ENCODE results near the gene FZD4. TPM values are rescaled to one million over a fixed set of nuclear protein-coding genes. Genes with fewer than 3 reads are reported as not detected.
"Not testable (repeated sequence)": the region's sequence is repeated elsewhere in the genome, so short reads cannot be mapped to it uniquely, and the experiment has no call there.

FZD4 gene
- total RNA-seq, 2 experiments from 2014 or later: 0.17 TPM; not detected in 1

DNA sequence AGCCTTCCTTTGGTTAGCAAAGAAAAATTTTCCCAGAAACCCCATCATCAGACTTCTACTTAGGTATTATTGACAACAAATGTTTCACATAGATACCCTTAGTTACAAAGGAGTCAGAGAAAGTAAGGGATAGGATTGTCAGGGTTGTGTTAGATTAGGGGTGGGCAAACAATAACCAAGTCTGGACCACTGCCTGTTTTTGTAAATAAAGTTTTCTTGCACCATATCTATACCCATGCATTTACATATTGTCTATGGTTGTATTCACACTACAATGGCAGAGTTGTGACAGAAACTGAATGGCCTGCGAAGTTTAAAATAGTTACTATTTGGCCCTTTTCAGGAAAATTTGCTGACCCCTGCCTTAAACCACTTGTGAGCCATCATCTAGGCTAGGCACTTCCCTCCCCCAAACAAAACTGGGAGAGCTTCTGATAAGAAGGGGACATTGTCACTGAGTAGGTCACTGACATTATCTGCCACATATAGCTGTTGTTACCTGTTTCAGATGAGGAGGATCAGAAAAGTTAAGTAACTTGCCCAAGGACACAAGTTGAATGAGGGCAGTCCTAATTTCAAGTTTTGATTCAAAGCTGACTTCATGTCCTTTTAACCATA is 41.9 kb upstream of the FZD4 start:
- Histone ChIP-seq H3K36me3 (ENCODE audit: insufficient read depth, low read length) (no peaks in the 10 kb centered on the region), H3K79me2 (ENCODE audit: insufficient read depth, low read depth, low read length) (no peaks in the 10 kb centered on the region), H3K27ac (ENCODE audit: low read depth, low read length, poor library complexity, severe bottlenecking) (no peak overlapping the region), H3K9me2 (ENCODE audit: insufficient read depth, low read length) (no peaks in the 10 kb centered on the region), H4K20me1 (ENCODE audit: insufficient read depth, low read length) (no peaks in the 10 kb centered on the region), H3K4me2 (ENCODE audit: low read length) (no peak overlapping the region), H2AFZ (ENCODE audit: low read length) (no peak overlapping the region), H3K9me3 (ENCODE audit: low read length) (no peaks in the 10 kb centered on the region), H3K4me1 (ENCODE audit: insufficient read depth, low read length, poor library complexity, severe bottlenecking) (no peaks in the 10 kb centered on the region), H3K4me3 (ENCODE audit: low read depth, low read length, poor library complexity, severe bottlenecking) (no peak overlapping the region)
- ChIA-PET CTCF (ENCODE audit: unreplicated experiment) (no interaction called here), POLR2A (interaction anchor here (0.7 to 0.9 kb wide), 2 partner anchors 25 to 41 kb away, joined by 3 read pairs; no protein-coding TSS in a partner anchor)
- no TSS peak for BruUV-seq (replicated peaks)
- TF ChIP-seq EZH2phosphoT487 (IDR thresholded peaks at IDR 0.05; ENCODE audit: borderline replicate concordance, low read depth, low read length): no peak
- no peak for DNase-seq (ENCODE audit: low spot score)
- intact Hi-C loops (cut with micrococcal nuclease; ENCODE audit: unreplicated experiment): no loop called here

DNA sequence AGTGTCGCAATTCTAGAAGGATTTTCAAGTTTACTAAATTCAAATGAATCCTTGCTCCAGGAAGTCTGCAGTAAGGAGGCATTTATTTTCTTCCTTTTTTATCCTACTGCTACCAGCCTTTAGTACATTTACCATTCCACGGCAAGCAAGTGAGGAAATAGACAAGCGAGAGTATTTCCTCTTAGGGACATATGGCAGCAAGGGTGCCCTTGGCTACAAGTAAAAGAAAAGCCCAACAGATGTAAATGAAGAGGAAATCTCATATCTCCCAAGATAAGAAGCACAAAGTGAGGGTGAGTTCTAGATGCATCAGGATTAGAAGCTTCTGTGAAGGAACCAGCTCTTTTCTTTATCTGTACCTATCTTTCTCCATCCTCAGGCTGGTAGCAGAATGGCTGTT is 37.8 kb upstream of the FZD4 start:
- no peak overlapping the region for H3K27ac ChIP-seq (ENCODE audit: low read depth, low read length, poor library complexity, severe bottlenecking)
- H2AFZ ChIP-seq (ENCODE audit: low read length): no peak overlapping the region
- TF ChIP-seq, protein P1, sequence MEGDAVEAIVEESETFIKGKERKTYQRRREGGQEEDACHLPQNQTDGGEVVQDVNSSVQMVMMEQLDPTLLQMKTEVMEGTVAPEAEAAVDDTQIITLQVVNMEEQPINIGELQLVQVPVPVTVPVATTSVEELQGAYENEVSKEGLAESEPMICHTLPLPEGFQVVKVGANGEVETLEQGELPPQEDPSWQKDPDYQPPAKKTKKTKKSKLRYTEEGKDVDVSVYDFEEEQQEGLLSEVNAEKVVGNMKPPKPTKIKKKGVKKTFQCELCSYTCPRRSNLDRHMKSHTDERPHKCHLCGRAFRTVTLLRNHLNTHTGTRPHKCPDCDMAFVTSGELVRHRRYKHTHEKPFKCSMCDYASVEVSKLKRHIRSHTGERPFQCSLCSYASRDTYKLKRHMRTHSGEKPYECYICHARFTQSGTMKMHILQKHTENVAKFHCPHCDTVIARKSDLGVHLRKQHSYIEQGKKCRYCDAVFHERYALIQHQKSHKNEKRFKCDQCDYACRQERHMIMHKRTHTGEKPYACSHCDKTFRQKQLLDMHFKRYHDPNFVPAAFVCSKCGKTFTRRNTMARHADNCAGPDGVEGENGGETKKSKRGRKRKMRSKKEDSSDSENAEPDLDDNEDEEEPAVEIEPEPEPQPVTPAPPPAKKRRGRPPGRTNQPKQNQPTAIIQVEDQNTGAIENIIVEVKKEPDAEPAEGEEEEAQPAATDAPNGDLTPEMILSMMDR (conservative IDR thresholded peaks at IDR 0.05; ENCODE audit: low read length): no peak
- no peak for TF ChIP-seq EZH2phosphoT487 (IDR thresholded peaks at IDR 0.05; ENCODE audit: borderline replicate concordance, low read depth, low read length)
- no peak overlapping the region for H3K4me2 ChIP-seq (ENCODE audit: low read length)
- no TSS peak for BruUV-seq (replicated peaks)
- H3K4me1 ChIP-seq (ENCODE audit: insufficient read depth, low read length, poor library complexity, severe bottlenecking): no peaks in the 10 kb centered on the region
- no peak overlapping the region for H3K4me3 ChIP-seq (ENCODE audit: low read depth, low read length, poor library complexity, severe bottlenecking)
- H3K36me3 ChIP-seq (ENCODE audit: insufficient read depth, low read length): no peaks in the 10 kb centered on the region
- intact Hi-C loops (cut with micrococcal nuclease; ENCODE audit: unreplicated experiment): loop anchor here (5.0 kb wide), 1 partner anchor 299 kb away; no protein-coding TSS in a partner anchor
- no peaks in the 10 kb centered on the region for H3K9me3 ChIP-seq (ENCODE audit: low read length)
- no peak for DNase-seq (ENCODE audit: low spot score)
- H3K79me2 ChIP-seq (ENCODE audit: insufficient read depth, low read depth, low read length): no peaks in the 10 kb centered on the region
- H4K20me1 ChIP-seq (ENCODE audit: insufficient read depth, low read length): no peaks in the 10 kb centered on the region
- H3K9me2 ChIP-seq (ENCODE audit: insufficient read depth, low read length): no peaks in the 10 kb centered on the region
- ChIA-PET POLR2A (interaction anchor here (1.6 to 1.7 kb wide), 2 partner anchors 232 to 312 kb away, joined by 4 to 5 read pairs; no protein-coding TSS in a partner anchor), CTCF (ENCODE audit: unreplicated experiment) (no interaction called here)

DNA sequence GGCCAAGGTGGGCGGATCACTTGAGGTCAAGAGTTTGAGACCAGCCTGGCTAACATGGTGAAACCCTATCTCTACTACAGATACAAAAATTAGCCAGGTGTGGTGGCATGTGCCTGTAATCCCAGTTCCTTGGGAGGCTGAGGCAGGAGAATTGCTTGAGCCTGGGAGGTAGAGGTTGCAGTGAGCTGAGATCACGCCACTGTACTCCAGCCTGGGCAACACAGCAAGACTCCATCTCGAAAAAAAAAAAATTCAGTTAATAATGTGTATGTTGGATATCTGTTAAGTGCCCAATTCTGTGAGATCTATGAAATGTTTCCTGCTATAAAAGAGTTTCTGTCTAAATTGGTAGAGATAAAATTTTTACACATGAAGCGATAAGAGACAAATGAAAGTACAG is 37.1 kb upstream of the FZD4 start:
- BruUV-seq (replicated peaks); H3K79me2 ChIP-seq (ENCODE audit: insufficient read depth, low read depth, low read length); H3K4me2 ChIP-seq (ENCODE audit: low read length); H3K9me3 ChIP-seq (ENCODE audit: low read length); POLR2A ChIA-PET; H4K20me1 ChIP-seq (ENCODE audit: insufficient read depth, low read length); H3K36me3 ChIP-seq (ENCODE audit: insufficient read depth, low read length); H3K4me1 ChIP-seq (ENCODE audit: insufficient read depth, low read length, poor library complexity, severe bottlenecking); H3K4me3 ChIP-seq (ENCODE audit: low read depth, low read length, poor library complexity, severe bottlenecking); H3K27ac ChIP-seq (ENCODE audit: low read depth, low read length, poor library complexity, severe bottlenecking); CTCF ChIA-PET (ENCODE audit: unreplicated experiment); DNase-seq (ENCODE audit: low spot score); H3K9me2 ChIP-seq (ENCODE audit: insufficient read depth, low read length); H2AFZ ChIP-seq (ENCODE audit: low read length): not testable (repeated sequence)
- intact Hi-C loops (cut with micrococcal nuclease; ENCODE audit: unreplicated experiment): loop anchor here (5.0 kb wide), 1 partner anchor 300 kb away; no protein-coding TSS in a partner anchor

Data from OCI-LY7 (cell line).